Fibroblast of lung (primary cell): ENCODE results near the gene LGALS7B.

Source experiments
- CTCF ChIP-seq, 2 donors: IDR thresholded peaks in 1 of 2; conservative IDR thresholded peaks in 1 of 2; 1 replicate in 1 of 2; 2 replicates in 1 of 2; pipeline ENCODE4 v1.5.1; 2011 to 2012; ENCODE audit warnings: low read length in 2 of 2, control low read depth in 1 of 2, inconsistent platforms in 1 of 2, low read depth in 1 of 2, mild to moderate bottlenecking in 1 of 2
- EZH2 ChIP-seq: IDR thresholded peaks from 2 replicates; pipeline ENCODE4 v1.5.1; 2012; ENCODE audit warnings: low read length, control low read depth, mild to moderate bottlenecking; ENCODE audit errors: missing control alignments

- no peak for TF ChIP-seq EZH2
- TF ChIP-seq CTCF (conservative IDR thresholded peaks at IDR 0.05 in 1 of 2, IDR thresholded peaks at IDR 0.05 in 1 of 2; ENCODE audit: low read depth in 1 of 2, low read length in 2 of 2): no peak
Measured at GRCh38 chr19:38759590-38760003, 29.4 kb upstream of the LGALS7B start.
